ENCODE results near the gene CADPS2.

GRCh38 chr7:122412883-122413282 lies 473.4 kb downstream of the CADPS2 start:
- TF ChIP-seq, protein P1, sequence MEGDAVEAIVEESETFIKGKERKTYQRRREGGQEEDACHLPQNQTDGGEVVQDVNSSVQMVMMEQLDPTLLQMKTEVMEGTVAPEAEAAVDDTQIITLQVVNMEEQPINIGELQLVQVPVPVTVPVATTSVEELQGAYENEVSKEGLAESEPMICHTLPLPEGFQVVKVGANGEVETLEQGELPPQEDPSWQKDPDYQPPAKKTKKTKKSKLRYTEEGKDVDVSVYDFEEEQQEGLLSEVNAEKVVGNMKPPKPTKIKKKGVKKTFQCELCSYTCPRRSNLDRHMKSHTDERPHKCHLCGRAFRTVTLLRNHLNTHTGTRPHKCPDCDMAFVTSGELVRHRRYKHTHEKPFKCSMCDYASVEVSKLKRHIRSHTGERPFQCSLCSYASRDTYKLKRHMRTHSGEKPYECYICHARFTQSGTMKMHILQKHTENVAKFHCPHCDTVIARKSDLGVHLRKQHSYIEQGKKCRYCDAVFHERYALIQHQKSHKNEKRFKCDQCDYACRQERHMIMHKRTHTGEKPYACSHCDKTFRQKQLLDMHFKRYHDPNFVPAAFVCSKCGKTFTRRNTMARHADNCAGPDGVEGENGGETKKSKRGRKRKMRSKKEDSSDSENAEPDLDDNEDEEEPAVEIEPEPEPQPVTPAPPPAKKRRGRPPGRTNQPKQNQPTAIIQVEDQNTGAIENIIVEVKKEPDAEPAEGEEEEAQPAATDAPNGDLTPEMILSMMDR (IDR thresholded peaks at IDR 0.05), result no peak
- TF ChIP-seq EZH2 (IDR thresholded peaks at IDR 0.05), result no peak

Measured in neural progenitor cell (in vitro differentiated cells).